Activated T-cell treated with anti-CD3 and anti-CD28 coated beads, Interleukin-2, amount 50 U/mL, for 24 hours (primary cell): ENCODE results near the gene ITGAE.
A peak's percentile ranks its signal among the peaks of the same experiment; 100 is the strongest.

Experiments used
- DNase-seq: peaks from one replicate; pipeline ENCODE4 v3.0.0-alpha.2; 2020
- H3K27ac Mint-ChIP-seq: 2 replicates; pipeline ENCODE4 v1.8.0; 2020; ENCODE audit warnings: mild to moderate bottlenecking, mixed read lengths
- H3K27me3 Mint-ChIP-seq: 2 replicates; pipeline ENCODE4 v1.8.0; 2020; ENCODE audit warnings: mixed read lengths
- H3K36me3 Mint-ChIP-seq: 2 replicates; pipeline ENCODE4 v1.8.0; 2020; ENCODE audit warnings: low read depth, mixed read lengths
- H3K4me1 Mint-ChIP-seq: 2 replicates; pipeline ENCODE4 v1.8.0; 2020; ENCODE audit warnings: low read depth, mixed read lengths
- H3K4me3 Mint-ChIP-seq: 2 replicates; pipeline ENCODE4 v1.8.0; 2020; ENCODE audit warnings: mild to moderate bottlenecking, moderate library complexity, mixed read lengths
- H3K9me3 Mint-ChIP-seq: 2 replicates; pipeline ENCODE4 v1.8.0; 2020; ENCODE audit warnings: mixed read lengths

Gene ITGAE

GRCh38 chr17:3681565-3681964, 119.4 kb downstream of the ITGAE start:
- no peaks in the 10 kb centered on the region for H3K27me3 Mint-ChIP-seq
- H3K36me3 Mint-ChIP-seq, result peaks cover 63% of the 10 kb centered on the region
- no peaks in the 10 kb centered on the region for H3K9me3 Mint-ChIP-seq
- no peak overlapping the region for H3K4me3 Mint-ChIP-seq
- H3K27ac Mint-ChIP-seq, result no peak overlapping the region
- no peak for DNase-seq
- peaks cover 9% of the 10 kb centered on the region for H3K4me1 Mint-ChIP-seq

- H3K4me3 Mint-ChIP-seq, result no peak overlapping the region
- DNase-seq, result no peak
- H3K9me3 Mint-ChIP-seq, result no peaks in the 10 kb centered on the region
- H3K27ac Mint-ChIP-seq, result no peak overlapping the region
- no peaks in the 10 kb centered on the region for H3K27me3 Mint-ChIP-seq
- peaks cover 67% of the 10 kb centered on the region for H3K36me3 Mint-ChIP-seq
- peaks cover 9% of the 10 kb centered on the region for H3K4me1 Mint-ChIP-seq
These were observed 119.9 kb downstream of the ITGAE start for GRCh38 chr17:3681057-3681456.

DNA sequence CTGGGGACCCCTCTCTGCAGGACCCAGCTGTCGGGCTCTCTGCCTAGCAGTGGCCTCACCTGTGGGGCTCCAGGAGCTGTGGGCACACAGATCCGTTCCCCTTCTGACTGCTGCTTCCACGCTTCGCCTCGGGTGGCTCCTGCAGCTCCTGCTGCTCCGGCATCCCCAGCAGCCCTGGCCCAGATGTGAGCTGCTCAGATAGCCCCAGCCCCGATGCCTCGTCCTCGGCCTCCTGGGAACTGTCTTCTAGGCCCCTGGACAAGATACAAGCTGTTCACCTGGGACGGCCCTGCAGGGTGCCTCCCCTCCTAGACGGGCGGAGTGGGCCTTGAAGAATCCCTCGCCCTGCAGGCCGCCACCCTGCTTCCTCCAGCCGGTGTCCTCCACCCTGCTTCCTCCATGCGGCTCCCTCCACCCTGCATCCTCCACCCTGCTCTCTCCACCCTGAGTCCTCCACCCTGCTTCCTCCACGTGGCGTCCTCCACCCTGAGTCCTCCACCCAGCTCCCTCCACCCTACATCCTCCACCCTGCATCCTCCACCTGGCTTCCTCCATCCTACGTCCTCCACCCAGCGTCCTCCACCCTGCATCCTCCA, 121.4 kb downstream of the ITGAE start:
- H3K4me1 Mint-ChIP-seq, result peaks cover 9% of the 10 kb centered on the region
- H3K4me3 Mint-ChIP-seq, result no peak overlapping the region
- no peak for DNase-seq
- no peaks in the 10 kb centered on the region for H3K27me3 Mint-ChIP-seq
- H3K27ac Mint-ChIP-seq, result no peak overlapping the region
- H3K9me3 Mint-ChIP-seq, result no peaks in the 10 kb centered on the region
- peaks cover 61% of the 10 kb centered on the region for H3K36me3 Mint-ChIP-seq

DNA sequence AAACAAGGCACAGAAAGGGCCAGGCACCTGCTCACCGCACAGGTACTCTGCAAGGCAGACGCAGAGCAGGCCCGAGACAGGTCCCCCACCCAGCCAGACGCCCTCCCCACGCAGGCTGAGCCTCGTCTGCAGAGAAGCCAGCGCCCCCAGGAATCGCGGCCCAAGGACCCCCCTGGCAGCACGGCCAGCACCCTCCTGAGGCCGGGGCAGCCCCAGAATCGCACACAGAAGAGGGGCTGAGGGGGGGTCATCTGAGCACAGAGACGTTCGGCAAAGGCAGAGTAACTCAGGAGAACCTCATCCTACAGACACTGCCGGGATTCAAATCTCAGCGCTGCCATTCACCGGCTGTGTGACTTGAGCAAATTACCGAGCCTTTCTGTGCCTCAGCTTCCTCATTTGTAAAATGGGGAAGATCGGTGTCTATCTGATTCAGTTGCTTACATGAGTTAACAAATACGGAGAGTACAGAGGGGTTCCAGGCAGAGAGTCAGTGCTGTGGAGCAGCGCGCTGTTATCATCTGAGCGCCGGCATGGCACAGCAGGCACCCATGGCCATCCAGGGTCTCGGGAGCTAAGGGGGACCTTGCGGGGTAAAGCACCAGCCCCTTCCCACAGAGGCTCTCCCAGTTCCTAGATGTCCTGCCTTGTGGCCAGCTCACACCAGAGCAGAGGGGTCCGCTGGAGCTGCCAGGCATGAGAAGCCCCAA, 122.0 kb downstream of the ITGAE start:
- peaks cover 55% of the 10 kb centered on the region for H3K36me3 Mint-ChIP-seq
- no peak for DNase-seq

GRCh38 chr17:3678095-3678820, 122.7 kb downstream of the ITGAE start:
- Mint-ChIP-seq H3K4me3 (no peak overlapping the region), H3K4me1 (peaks cover 8% of the 10 kb centered on the region), H3K9me3 (no peaks in the 10 kb centered on the region), H3K27me3 (no peaks in the 10 kb centered on the region), H3K36me3 (peaks cover 51% of the 10 kb centered on the region), H3K27ac (peak overlapping the region; percentile 76)
- no peak for DNase-seq

More for the DNA sequence above, 122.0 kb downstream of the ITGAE start:
- no peaks in the 10 kb centered on the region for H3K27me3 Mint-ChIP-seq
- H3K4me1 Mint-ChIP-seq, result peaks cover 9% of the 10 kb centered on the region
- H3K27ac Mint-ChIP-seq, result no peak overlapping the region
- H3K4me3 Mint-ChIP-seq, result no peak overlapping the region
- no peaks in the 10 kb centered on the region for H3K9me3 Mint-ChIP-seq

GRCh38 chr17:3675886-3676285, 125.1 kb downstream of the ITGAE start:
- no peak overlapping the region for H3K27ac Mint-ChIP-seq
- no peaks in the 10 kb centered on the region for H3K27me3 Mint-ChIP-seq
- peaks cover 11% of the 10 kb centered on the region for H3K4me1 Mint-ChIP-seq
- H3K4me3 Mint-ChIP-seq, result no peak overlapping the region
- H3K36me3 Mint-ChIP-seq, result peaks cover 52% of the 10 kb centered on the region
- no peaks in the 10 kb centered on the region for H3K9me3 Mint-ChIP-seq
- no peak for DNase-seq

DNA sequence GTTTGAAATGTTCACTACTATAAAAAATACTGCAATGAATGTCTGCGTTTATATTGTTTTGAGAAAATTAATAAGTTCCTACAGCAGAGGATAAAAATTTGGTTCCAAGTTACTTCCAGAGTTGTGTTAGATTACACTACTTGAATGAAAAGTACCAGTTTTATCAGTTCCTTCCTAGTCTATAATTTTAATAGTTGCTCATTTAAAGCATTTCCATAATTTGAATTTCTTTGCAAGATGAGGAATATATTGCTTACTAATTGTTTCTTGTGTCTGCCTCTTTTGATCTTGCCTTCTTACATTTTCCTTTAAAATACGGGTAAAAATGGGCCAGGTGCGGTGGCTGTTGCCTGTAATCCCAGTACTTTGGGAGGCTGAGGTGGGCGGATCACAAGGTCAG, 128.4 kb downstream of the ITGAE start:
- H3K4me3 Mint-ChIP-seq, result no peak overlapping the region
- no peak for DNase-seq
- no peaks in the 10 kb centered on the region for H3K27me3 Mint-ChIP-seq
- H3K36me3 Mint-ChIP-seq, result peaks cover 55% of the 10 kb centered on the region
- H3K4me1 Mint-ChIP-seq, result peaks cover 29% of the 10 kb centered on the region
- H3K9me3 Mint-ChIP-seq, result no peaks in the 10 kb centered on the region
- no peak overlapping the region for H3K27ac Mint-ChIP-seq

DNA sequence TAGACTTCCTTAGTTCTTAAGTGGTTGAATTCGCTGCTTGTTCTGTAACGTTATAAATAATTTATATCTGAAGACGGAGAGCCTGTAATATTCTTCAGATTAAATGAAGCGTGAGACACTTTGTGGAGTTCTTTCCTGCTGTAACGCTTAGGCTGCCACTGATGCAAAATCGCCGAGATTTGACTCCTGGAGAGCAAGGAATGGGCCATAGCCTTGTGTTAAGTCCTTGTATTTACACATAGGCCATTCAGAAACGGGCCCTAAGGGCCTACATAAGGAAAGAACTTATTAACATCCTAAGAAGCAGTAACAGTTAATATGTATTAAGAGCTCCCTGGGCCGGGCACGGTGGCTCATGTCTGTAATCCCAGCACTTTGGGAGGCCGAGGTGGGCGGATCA, 131.4 kb downstream of the ITGAE start:
- Mint-ChIP-seq H3K4me1 (peaks cover 35% of the 10 kb centered on the region), H3K27me3 (no peaks in the 10 kb centered on the region), H3K36me3 (peaks cover 41% of the 10 kb centered on the region), H3K4me3 (peak overlapping the region; percentile 95), H3K27ac (peak overlapping the region; percentile 96), H3K9me3 (no peaks in the 10 kb centered on the region)
- no peak for DNase-seq

GRCh38 chr17:3669085-3669347, 132.0 kb downstream of the ITGAE start:
- H3K4me3 Mint-ChIP-seq, result peak overlapping the region; percentile 95
- peak overlapping the region; percentile 96 for H3K27ac Mint-ChIP-seq
- no peaks in the 10 kb centered on the region for H3K9me3 Mint-ChIP-seq
- DNase-seq, result no peak
- H3K4me1 Mint-ChIP-seq, result peaks cover 35% of the 10 kb centered on the region
- H3K36me3 Mint-ChIP-seq, result peaks cover 42% of the 10 kb centered on the region
- H3K27me3 Mint-ChIP-seq, result no peaks in the 10 kb centered on the region

- Mint-ChIP-seq H3K9me3 (no peaks in the 10 kb centered on the region), H3K36me3 (peaks cover 42% of the 10 kb centered on the region), H3K27ac (peak within 1 kb of the TSS; percentile 96), H3K27me3 (no peaks in the 10 kb centered on the region), H3K4me3 (peak within 1 kb of the TSS; percentile 95), H3K4me1 (peaks cover 35% of the 10 kb centered on the region)
- peak; percentile 100 for DNase-seq
These were observed 132.5 kb downstream of the ITGAE start, which contains the start of the genes EMC6 and TAX1BP3 for GRCh38 chr17:3668279-3669084. EMC6 (plus strand) TSS chr17:3668812; CDS start chr17:3669147, 335 bp downstream. TAX1BP3 (minus strand) TSS chr17:3668578; CDS start chr17:3668526, 52 bp downstream.

DNA sequence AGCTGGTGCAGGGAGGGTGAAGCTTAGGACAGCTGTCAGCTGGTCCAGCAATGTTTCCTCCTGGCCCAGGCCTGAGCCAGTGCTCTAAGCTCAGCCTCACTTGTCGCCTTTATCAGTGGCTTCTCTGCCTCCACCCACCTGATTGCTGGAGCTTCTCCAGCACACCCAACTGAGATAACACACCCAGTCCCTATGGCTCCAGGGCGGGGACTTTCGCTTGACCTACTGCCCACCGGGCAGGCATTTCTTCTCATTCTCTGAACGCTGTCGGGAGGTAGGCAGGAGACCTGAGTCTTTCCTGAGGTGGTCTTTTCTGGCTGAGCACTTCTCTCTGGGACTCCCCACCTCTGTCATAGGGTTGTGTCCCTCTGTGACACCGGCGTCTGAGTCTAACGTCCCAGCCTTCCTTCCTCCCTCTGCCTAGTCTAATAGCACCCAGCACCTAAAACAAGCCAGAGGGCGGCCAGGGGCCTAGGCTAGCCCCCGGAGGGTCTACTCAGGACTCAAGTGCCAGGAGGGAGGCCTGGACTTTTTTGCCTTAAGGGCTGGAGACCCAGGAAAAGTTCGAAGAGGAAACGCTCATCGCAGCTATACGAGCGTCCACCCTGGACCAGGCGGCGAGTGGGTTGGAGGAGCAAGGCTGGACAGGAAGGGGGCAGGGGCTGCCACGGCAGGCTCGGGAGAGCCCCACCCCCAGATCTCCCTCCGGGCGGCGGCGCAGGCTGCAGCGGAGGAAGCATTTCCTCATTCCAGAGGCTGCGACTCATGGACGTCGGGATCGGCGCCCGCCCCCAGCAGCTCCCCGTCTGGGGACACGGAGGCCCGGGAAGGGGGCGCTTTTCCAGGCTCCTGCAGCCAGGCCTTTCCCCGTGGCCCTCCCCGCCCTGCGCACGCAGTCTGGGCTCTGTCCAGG, 133.4 kb downstream of the ITGAE start:
- DNase-seq, result no peak
- no peaks in the 10 kb centered on the region for H3K9me3 Mint-ChIP-seq
- H3K36me3 Mint-ChIP-seq, result peaks cover 37% of the 10 kb centered on the region
- peak overlapping the region; percentile 64 for H3K27ac Mint-ChIP-seq
- H3K27me3 Mint-ChIP-seq, result no peaks in the 10 kb centered on the region
- peak overlapping the region; percentile 95 for H3K4me3 Mint-ChIP-seq
- H3K4me1 Mint-ChIP-seq, result peaks cover 35% of the 10 kb centered on the region

- H3K36me3 Mint-ChIP-seq, result peaks cover 31% of the 10 kb centered on the region
- no peak overlapping the region for H3K27ac Mint-ChIP-seq
- H3K27me3 Mint-ChIP-seq, result no peaks in the 10 kb centered on the region
- no peak for DNase-seq
- H3K9me3 Mint-ChIP-seq, result no peaks in the 10 kb centered on the region
- H3K4me3 Mint-ChIP-seq, result peak overlapping the region; percentile 95
- peaks cover 29% of the 10 kb centered on the region for H3K4me1 Mint-ChIP-seq
These were observed 134.5 kb downstream of the ITGAE start for GRCh38 chr17:3666516-3666915.

- H3K27me3 Mint-ChIP-seq, result no peaks in the 10 kb centered on the region
- no peaks in the 10 kb centered on the region for H3K9me3 Mint-ChIP-seq
- DNase-seq, result no peak
- no peak overlapping the region for H3K4me3 Mint-ChIP-seq
- H3K4me1 Mint-ChIP-seq, result peaks cover 24% of the 10 kb centered on the region
- peaks cover 32% of the 10 kb centered on the region for H3K36me3 Mint-ChIP-seq
- no peak overlapping the region for H3K27ac Mint-ChIP-seq
These were observed 135.2 kb downstream of the ITGAE start for GRCh38 chr17:3665834-3666233.
